Smooth muscle cell of the brain vasculature (primary cell): Measurements from ENCODE around the gene LRRC4.

Experiments
- DNase-seq: peaks from one replicate; pipeline ENCODE4 v3.0.0-alpha.2; 2012; ENCODE audit warnings: low read depth, low spot score

The LRRC4 gene

DNA sequence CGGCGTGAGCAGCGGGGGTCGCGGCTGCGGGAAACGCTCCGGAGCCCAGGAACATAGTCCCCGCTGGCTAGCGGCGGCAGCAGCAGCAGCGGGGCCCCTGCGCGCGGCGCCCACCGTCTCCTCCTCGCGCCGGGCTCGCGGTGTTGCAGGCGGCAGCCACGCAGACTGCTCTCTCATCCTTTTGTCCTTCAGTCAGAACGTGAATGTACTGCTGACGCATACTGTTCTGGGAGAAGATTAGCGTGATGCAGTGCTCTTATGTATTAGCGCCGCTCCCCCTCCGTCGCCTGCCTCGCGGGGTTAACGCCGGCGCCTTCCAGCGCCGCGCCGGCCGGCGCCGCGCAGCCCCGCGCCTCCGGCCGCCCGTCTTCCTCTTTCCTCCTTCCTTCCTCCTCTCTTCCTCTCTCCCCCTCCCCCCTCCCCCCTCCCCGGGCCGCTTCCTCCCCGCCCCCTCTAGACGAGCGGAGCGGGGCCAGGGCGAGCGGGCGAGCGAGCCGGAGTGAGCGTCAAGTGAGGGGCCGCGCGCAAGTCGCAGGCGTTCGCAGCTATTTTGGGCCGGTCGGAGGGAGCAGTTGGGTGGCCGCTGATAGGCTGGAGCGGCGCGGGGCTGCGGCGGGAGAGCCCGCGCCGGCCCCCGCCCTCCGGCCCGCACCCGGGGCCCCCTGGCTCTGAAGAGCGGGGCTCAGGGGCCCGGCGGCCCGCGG, 816 bp upstream of the LRRC4 start:
- DNase-seq, result peak; percentile 49

DNA sequence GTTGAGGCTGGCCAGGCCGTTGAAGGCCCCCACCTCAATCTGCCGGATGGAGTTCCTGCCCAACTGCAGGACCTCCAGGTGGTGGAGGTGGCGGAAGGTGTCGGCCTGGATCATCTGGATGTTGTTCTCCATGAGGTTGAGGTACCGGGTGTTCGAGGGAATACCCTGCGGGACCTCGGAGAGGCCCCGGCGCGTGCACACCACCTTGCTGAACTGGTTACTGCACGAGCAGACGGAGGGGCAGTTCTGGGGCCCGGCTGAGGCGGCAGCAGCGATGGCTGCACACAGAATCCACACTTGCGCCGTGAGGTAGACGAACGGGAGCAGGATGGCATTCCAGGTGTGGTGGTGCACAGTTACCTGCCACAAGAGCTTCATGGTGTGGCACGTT, 979 bp downstream of the LRRC4 start:
- DNase-seq, result no peak

DNA sequence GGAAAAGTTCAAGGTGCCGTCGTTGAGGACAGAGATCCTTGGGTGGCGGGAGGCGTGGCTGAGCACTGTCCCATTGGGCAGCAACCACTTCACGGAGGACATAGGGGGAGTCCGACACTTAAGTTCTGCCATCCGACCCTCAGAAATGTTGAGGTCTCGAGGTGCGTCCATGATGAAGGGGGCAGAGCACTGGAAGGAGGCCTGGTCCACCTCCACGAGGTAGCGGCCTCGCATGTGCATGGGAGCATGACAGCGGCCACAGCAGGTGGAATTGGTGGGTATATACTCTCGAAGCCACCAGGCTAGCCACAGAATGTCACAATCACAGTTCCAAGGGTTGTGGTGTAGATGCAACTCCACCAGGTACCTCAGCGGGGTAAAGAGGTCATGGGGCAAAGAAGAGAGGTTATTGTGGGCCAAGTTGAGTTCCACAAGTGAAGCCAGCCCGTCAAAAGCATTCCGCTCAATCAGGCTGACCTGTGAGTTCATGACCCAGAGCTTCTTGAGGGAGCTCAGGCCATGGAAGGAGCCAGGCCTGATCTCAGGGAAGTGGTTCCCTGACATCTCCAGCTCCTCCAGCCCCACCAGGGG, 1.7 kb downstream of the LRRC4 start:
- DNase-seq, result no peak

DNA sequence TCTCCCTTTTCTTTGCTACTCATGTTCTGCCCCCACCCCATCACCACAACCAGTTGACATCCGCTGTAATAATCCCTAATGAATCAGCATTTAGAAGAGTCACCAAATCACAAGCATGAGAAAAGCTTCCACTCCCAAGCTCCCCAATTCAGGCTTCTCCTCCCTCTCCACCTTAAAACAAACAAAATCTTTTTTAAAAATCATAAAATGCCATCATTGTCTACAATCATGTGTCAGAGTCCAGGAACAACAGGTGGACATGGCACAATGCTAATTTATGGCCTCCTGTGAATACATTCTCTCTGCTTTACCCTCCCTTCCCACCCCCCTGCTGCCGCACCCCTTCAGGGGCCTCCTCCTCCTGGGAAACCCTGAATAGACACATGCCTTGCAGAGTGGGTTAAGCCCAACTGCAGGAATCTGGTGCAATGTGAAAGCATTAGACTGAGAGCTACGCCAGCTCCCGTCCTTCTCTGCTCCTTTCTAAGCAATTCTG, 3.7 kb downstream of the LRRC4 start:
- no peak for DNase-seq

DNA sequence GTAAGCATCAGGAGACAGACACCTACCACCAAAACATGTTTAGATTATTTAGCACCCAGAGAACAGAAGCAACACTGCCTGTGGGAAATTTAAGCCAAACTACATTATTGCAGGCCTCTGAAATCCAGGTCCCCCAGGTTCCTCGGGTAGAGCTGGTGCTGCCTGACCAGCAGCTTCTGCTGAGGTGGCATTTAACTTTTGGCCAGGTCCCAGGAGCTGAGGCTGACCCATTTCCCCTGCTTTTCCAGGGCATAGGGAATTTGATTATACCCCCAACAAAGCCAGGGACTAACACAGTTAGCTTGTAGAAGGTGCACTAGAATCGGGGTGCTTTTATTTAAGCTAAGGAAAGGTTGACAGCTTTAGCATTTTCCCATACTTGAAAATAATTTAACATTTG, 4.7 kb downstream of the LRRC4 start:
- no peak for DNase-seq

DNA sequence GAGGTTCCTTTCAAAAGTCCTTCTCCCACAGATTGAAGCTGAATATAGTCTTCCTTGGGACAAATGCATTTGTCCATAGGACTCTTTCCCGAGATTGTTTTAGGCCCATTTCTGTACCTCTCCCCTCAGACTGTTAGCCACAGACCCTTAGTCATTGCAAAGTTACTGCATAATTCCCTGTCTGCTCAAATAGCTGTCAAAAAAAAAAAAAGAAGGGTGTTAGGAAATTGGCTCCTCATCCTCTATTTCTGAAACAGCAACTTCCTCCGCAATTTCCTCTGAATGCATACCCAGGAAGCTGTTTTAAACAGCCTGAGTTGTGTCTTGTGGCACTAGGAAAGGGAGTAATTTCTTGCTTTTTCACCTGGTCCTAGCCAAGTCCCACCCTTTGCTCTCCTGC, 5.4 kb downstream of the LRRC4 start:
- no peak for DNase-seq

DNA sequence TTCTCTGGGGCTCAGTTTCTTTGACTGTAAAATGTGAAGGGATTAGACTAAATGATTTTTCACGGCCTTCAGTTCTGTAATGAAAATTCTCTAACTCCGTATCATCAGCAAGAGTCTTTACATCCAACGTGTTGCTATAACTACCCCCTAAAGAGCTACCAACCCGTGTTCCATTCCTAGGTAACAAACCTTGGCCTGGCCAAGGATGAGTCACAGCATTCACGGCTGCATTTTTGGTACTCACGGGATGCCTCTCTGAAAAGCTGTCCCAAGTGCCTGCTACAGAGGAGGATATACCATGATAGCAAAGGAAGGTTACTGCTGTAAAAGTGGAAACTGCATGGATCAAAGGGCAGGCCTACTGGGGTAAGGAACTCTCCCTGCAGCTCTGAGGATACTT, 5.9 kb downstream of the LRRC4 start:
- DNase-seq, result no peak

DNA sequence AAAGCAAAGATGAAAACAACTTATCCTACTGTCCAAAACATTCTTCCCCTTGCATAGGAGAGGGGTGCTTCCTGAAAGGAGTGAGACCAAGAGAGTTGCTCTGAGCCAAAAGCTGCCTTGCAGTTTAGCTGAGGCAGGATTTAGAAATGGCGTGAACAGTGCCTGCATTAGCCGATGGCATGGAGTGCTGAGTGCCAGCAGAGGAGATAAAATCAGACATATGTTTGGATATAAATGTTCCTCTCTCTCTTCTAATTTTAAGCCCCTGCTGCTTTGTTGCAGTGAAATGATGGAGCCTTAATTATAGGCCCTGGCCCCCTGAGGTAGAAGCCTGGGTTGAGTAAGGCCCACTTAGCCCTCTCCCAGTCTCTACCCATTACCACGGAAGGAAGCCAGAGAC, 7.1 kb downstream of the LRRC4 start:
- DNase-seq, result no peak

DNA sequence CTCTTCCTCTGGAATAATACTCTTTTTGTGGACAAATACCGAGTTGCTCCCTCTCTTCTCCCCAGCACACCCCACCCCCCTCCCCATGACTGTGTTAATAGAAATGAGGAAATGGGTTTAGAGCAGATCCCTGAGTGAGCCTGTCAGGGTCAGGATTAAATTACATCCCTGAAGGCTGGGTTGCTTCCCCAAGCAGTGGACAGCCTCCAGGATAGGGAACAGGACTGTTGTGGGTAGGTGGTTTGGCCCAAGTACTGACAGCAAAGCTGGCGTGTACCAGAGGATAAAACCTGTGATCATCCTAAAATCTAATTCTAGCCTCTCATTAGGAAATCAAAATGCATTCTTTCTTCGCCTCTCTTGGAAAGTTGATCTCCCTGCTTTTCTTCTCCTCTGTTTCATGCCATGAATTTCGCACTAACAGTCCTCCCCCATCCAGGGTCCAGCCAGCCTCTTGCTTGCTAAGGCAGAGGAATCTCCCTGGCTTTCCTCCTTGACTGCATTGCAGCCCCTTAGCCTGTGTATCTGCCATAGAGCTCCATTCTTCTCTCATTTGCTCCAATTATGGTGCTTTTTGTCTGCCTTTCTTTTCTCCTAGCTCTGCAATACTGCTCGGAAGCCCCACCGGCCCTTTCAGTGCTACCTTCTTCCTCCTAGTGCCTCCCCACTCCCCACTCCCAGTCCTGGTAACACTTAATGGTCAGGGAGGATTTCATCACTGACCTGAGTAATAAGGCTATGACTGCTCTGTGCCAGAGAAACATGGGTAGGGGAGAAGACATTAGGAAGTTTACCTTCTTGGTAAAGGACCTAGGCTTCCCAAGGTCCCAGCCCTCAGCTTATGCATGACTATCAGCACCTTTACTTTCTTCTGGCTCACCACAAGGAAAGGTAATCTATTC, 8.4 kb downstream of the LRRC4 start:
- no peak for DNase-seq

DNA sequence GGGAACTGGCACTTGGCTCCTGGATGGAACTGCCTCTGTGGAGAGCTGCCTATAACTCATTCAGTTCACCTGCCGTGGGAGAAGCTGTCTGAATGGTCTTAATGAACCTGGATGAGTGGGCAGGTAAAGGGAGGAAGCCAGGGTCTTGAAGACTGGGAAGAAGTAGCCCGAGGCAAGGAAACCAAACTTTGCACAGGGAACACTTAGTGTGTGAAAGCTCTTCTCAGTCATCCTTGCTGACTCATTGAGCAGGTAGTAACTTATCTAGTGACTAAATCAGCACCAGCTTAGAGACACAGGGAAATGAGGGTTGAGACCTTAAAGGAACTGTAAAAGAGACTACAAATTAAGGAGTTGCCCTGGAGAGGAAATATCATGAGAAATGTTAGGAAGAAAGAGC, 9.9 kb downstream of the LRRC4 start:
- DNase-seq, result no peak

DNA sequence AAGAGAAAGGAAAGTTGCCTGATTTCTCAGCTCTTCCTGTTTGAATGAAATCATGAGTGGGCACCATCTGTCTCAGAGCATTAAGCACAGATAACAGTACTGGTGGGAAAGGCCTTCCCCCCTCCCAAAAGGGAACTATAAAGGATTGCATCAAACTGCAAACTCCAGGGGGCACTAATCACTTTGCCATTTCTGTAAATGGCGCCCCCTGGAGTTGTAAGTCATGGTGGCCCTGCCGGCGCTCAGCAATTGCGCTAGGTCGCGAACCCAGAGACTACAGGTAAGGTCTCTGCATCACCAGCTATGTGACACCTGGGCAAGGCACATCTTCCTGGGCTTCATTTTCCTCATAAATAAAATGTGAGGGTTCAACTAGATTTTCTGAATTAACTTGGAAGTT, 11.1 kb downstream of the LRRC4 start:
- no peak for DNase-seq

DNA sequence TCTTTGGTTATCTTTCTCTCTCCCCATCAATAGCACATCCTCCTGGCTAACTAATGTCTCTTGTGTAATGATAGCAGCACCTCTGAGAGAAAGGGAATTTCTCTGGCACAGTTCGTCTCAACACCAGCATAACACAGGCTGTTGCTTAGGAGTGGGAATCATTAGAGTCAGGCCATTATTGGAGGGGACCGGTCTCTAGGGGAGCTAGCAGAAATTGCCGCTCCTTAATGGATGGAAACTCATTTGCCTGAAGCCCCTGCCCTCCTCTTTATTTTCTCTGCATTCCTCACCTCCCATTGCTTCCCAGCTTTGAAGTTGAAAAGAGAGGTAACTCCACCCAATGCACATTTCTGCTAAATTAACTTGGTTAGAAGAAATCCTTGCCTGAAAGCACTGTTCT, 11.9 kb downstream of the LRRC4 start:
- no peak for DNase-seq

DNA sequence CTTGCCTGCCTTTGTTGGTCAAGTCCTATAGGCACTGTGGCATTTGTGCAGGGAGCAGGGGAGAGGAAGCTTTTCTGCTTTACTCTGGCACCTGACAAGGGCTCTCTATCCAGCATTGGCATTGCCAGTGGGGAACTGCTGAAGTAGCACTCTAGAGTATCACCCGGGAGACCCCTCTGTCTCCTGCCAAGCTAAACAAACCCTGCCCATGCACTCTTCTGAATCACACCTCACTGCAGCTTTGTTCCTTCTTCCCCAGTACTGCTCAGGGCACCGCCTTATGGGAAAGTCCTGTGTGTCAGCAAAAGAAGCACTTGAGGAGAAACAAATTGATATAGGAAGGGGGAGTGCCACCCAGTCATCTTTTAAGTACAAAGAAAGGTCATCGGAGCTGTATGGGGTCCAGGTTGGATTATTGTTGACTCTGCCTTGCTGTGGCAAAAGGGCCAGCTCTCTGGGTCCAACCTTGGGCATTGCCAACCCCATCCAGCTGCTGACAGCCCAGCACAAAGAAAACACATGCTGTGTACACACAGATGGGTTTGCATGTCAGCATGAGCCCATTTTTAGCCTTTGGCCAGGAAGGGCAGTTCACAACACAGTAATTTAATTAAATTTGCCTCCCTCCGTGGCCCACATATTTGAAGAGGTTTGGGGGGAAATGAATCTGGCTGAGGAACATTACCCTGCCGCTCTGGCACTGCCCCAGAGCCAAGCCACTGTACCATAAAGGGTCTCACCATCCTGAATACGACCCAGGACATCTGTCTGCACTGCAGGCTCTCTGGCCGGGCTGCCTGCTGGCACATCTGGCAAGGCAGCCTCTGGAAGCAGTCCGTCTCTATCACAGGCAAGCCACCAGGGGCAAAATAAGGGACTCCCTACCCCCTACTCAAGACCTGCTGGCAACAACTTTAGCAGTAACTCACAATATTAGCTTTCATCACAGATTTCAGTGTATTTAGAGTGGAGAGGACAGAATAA, 13.1 kb downstream of the LRRC4 start:
- DNase-seq, result no peak

DNA sequence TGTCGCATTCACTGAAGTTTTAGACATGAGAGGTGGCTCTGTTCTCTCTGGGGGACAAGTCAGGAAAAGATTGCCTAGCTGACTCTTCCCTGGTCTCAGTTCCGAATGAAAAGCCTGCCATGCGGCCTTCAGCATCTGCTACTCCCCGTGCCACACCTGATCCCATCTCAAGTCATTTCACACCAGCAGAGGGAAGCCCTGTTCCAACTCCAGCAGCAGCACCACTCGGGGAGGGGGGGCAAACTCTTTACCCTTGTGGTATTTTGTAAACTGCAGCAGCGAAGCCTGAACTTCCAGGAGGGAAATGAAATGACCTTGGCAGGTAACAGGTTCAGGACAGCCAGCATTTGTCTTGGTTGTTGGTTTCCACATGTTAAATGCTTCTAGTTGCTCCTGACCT, 13.8 kb downstream of the LRRC4 start:
- no peak for DNase-seq

DNA sequence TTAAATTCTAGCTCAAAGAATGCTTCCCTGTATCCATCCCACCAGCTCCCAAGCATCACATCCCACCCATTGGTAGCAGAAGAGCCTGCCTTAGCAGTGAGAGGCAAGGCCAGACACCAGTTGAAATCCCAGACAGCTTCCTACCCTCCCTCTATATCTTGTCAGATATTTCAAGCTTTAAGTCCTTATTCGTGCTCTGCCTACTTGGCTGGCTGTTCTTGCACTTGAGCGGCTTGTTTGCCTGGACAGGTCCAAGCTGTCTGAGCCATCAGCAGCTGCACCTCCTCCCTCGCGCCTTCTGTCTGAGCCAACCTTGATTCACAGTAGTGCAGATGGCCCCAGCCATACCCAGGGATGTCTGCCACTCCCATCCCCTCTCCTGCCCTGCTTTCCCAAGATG, 16.4 kb downstream of the LRRC4 start:
- no peak for DNase-seq

DNA sequence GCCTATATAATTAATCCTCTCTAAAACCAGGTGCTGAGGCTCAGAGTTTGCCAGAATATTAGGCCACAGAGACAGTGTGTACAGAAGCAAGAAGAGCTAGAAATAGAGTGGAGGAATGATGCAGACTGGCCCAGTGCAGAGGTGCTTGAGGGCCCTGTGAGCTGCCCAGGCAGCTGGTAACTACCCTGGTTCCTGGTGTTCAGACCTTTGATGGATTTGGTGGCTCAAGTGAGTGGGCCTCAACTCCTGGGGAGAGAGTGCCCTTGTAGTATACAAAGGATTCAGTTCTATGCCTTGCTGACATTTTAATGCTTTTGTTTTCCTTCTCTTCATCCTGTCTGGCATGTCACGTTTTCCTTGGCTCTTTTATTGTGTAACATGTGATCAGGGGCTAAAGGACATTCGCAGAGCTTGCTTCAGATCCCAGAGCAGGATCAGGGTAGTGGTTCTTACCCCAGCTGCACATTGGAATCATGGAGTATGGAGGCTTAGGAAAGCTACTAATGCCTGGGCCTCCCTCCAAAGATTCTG, 20.0 kb downstream of the LRRC4 start:
- DNase-seq, result no peak

DNA sequence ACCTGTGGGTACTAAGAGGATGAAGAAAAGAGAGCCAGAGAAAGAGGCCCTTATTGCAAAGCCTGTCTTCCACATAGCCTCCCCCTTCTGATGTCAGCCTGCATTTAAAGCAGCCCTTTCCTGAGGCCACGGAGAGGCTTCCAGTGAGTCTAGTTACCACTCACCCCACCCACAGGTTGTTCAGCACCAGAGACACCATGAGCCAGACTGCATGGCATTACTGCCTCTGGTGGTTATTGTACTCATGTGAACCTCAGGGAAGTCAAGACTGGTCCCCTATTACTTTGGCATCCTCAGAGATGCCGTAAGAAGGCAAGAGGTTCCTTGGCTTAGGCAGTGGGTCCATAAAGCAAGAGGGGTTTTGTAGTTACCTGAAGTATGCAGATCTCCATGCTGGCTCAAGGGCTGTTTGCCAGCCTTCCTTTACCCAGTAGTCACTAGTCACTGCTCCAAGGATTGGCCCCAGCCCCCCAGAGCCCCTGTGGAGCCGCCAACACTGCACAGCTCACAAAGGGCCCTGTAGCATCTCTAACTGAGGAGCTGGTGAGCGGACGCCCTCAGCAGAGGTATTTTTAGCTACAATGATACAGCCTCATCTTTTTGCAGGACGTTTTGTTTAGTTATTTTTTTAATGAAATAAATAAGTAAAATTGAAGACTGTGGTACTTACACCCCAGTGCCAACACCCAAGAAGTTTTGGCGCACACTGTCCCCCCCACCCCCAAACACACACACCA, 20.7 kb downstream of the LRRC4 start:
- no peak for DNase-seq

DNA sequence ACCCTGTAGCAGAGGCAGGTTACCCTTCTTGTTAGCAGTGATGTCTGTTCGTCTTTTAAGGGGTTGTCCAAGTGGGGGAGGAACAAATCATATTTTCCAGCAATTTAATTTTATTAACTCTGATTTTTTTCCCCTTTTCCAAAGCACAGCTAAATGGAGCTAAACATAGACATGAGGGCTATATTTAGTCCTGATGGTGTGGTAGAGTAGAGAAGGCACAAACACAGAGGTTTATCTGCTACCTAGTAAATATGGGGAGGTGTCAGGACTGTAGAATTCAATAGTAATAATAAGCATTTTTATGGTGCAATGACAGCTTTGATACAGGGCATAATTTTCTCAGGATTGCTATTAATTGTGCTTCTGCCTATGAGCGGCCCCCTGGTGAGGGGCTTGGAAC, 22.5 kb downstream of the LRRC4 start:
- DNase-seq, result no peak

DNA sequence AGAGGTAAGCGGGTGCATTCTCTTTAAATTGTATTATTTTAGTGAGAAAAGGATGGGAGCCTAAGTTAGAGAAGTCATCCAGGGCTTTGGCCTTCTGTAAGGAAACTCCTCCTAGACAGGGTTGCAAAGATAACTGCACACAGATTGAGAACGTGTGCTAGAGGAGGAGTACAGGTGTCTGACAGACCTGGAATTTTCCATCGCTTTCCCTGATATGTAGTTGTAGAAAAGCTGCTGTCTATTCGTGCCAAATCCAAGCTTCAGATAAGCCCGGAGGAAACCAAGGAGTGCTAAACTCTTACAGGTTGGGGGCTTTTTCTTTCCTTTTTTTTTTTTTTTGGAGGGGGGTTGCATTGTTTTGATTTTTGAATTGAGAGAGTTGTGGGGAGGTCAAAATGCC, 23.1 kb downstream of the LRRC4 start:
- no peak for DNase-seq

DNA sequence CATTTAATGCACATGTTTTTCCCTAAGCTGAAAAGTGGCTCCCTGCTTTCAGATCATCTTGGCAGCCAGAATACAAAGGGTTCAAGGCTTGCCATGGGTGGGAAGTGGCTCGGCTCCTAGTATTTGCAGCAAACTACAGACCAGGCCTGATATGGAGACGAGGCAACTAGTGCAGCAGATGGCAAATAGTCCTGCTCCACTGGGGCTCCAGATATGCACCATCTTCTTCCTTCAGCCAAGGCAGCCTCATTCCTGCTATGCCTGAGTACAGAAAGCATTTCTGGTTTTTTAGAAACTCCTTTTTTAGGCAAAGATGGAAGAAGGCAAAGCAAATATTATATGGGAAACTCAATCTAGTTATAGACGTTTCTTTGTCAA, 23.9 kb downstream of the LRRC4 start:
- no peak for DNase-seq
